Gastrocnemius medialis (tissue), 4 donors: ENCODE measurements around the gene PIBF1. TPM values are rescaled to one million over a fixed set of nuclear protein-coding genes. Genes with fewer than 3 reads are reported as not detected.
"Not testable (repeated sequence)": the region's sequence is repeated elsewhere in the genome, so short reads cannot be mapped to it uniquely, and the experiment has no call there.

Experiments used
- ATAC-seq, 2 donors: fragments of 150-250 bp; one replicate each; pipeline ENCODE4 v1.9.1; 2016
- DNase-seq, 2 donors: peaks; one replicate each; pipeline ENCODE4 v3.0.0-alpha.2; 2019
- H3K27ac ChIP-seq, 4 donors: fragments of 200-600 bp; sonication (generic); 1 replicate in 1 of 4; 2 replicates in 3 of 4; pipeline ENCODE4 v1.5.1; 2016 to 2018; ENCODE audit warnings: mild to moderate bottlenecking in 2 of 4, moderate library complexity in 1 of 4
- H3K27me3 ChIP-seq, 3 donors: fragments of 200-600 bp; sonication (generic) in 2 of 3; 1 replicate in 1 of 3; 2 replicates in 2 of 3; pipeline versions ENCODE4 v1.5.1 to v1.6.0; 2016 to 2019; ENCODE audit warnings: mild to moderate bottlenecking in 1 of 3, moderate library complexity in 1 of 3
- H3K36me3 ChIP-seq, 2 donors: fragments of 200-600 bp; sonication (generic) in 1 of 2; one replicate each; pipeline ENCODE4 v1.5.1; 2017 to 2018
- H3K4me1 ChIP-seq, 2 donors: fragments of 200-600 bp; sonication (generic) in 1 of 2; one replicate each; pipeline ENCODE4 v1.5.1; 2016 to 2017; ENCODE audit warnings: mild to moderate bottlenecking in 2 of 2
- H3K4me3 ChIP-seq, 4 donors: fragments of 200-600 bp; sonication (generic) in 3 of 4; 1 replicate in 1 of 4; 2 replicates in 3 of 4; pipeline ENCODE4 v1.5.1; 2016 to 2019; ENCODE audit warnings: mild to moderate bottlenecking in 2 of 4
- H3K9me3 ChIP-seq, 3 donors: fragments of 200-600 bp; sonication (generic) in 2 of 3; 1 replicate in 1 of 3; 2 replicates in 2 of 3; pipeline ENCODE4 v1.5.1; 2016 to 2019
- CTCF ChIP-seq, 5 experiments: fragments of 450-650 bp in 3 of 5; fragments of 200-600 bp in 2 of 5; sonication (generic) in 2 of 5; IDR thresholded peaks in 4 of 5; conservative IDR thresholded peaks in 1 of 5; 1 replicate in 4 of 5; 2 replicates in 1 of 5; pipeline ENCODE4 v1.5.1; 2016 to 2019; ENCODE audit warnings: antibody characterized with exemption in 5 of 5, mild to moderate bottlenecking in 3 of 5, moderate library complexity in 3 of 5
- POLR2A ChIP-seq, 2 donors: fragments of 450-650 bp; IDR thresholded peaks; one replicate each; pipeline ENCODE4 v1.6.1; 2017; ENCODE audit warnings: antibody characterized with exemption in 2 of 2, mild to moderate bottlenecking in 2 of 2, moderate library complexity in 2 of 2
- in situ Hi-C, 4 donors: fragments of 200-750 bp; cut with MboI; loops; one replicate each; pipeline versions ENCODE4 v1.15.0 to v1.8.0; 2017; ENCODE audit warnings: low sequenced_read_pairs in 4 of 4
- intact Hi-C: fragments of 100-400 bp; cut with DNase I; formaldehyde crosslinking; loops from one replicate; pipeline ENCODE4 v1.15.1; 2023; ENCODE audit warnings: low total_unique reads
- total RNA-seq, 4 donors: library from RNA; depleted of rRNA; stranded (reverse); fragments of >200 nt; gene quantifications; one replicate each; pipeline versions ENCODE4 v1.1.0 to v1.2.3, GENCODE V29; 2016

Gene PIBF1
- total RNA-seq, 4 donors from 2014 or later = 5.3 to 10.0 (median 7.4) TPM

- Histone ChIP-seq H3K27ac (no peak overlapping the region), H3K4me1 (no peaks in the 10 kb centered on the region), H3K4me3 (no peak overlapping the region), H3K27me3 (no peaks in the 10 kb centered on the region), H3K9me3 (no peaks in the 10 kb centered on the region), H3K36me3 (peaks cover 0 to 14% of the 10 kb centered on the region in 2 donors)
- ATAC-seq = no peak
- DNase-seq = no peak
- intact Hi-C loops (no loop called here), in situ Hi-C loops (no loop called here)
- no peak for TF ChIP-seq CTCF (IDR thresholded peaks at IDR 0.05 in 4 of 5, conservative IDR thresholded peaks at IDR 0.05 in 1 of 5)
- no peak for TF ChIP-seq POLR2A (IDR thresholded peaks at IDR 0.05)
These were observed 149.4 kb downstream of the PIBF1 start for GRCh38 chr13:72931311-72931710.

- no peak for ATAC-seq
- no peak for TF ChIP-seq POLR2A (IDR thresholded peaks at IDR 0.05)
- TF ChIP-seq CTCF (IDR thresholded peaks at IDR 0.05 in 4 of 5, conservative IDR thresholded peaks at IDR 0.05 in 1 of 5) = no peak
- in situ Hi-C loops (no loop called here), intact Hi-C loops (no loop called here)
- H3K9me3 ChIP-seq = no peaks in the 10 kb centered on the region
- H3K36me3 ChIP-seq = peaks cover 0 to 14% of the 10 kb centered on the region in 2 donors
- H3K4me1 ChIP-seq = no peaks in the 10 kb centered on the region
- no peaks in the 10 kb centered on the region for H3K27me3 ChIP-seq
- no peak overlapping the region for H3K27ac ChIP-seq
- DNase-seq = no peak
- H3K4me3 ChIP-seq = no peak overlapping the region
These were observed 150.3 kb downstream of the PIBF1 start for GRCh38 chr13:72932250-72932649.

DNA sequence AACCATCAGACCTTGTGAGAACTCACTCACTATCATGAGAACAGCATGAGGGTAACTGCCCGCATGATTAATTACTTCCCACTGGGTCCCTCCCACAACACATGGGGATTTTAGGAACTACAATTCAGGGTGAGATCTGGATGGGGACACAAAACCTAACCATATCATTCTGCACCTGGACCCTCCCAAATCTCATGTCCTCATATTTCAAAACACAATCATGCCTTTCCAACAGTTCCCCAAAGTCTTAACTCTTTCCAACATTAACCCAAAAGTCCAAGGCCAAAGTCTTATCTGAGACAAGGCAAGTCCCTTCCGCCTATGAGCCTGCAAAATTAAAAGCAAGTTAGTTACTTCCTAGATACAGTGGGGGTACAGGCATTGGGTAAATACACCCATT, 164.3 kb downstream of the PIBF1 start:
- H3K4me3 ChIP-seq, in situ Hi-C loops, ATAC-seq, H3K27me3 ChIP-seq, H3K27ac ChIP-seq, H3K4me1 ChIP-seq, intact Hi-C loops, H3K9me3 ChIP-seq, H3K36me3 ChIP-seq, DNase-seq: not testable (repeated sequence)

GRCh38 chr13:72952529-72953141, 170.7 kb downstream of the PIBF1 start:
- H3K9me3 ChIP-seq = no peaks in the 10 kb centered on the region
- DNase-seq (no peak), ATAC-seq (no peak)
- H3K4me1 ChIP-seq = no peaks in the 10 kb centered on the region
- in situ Hi-C loops = no loop called here
- intact Hi-C loops = no loop called here
- H3K27me3 ChIP-seq = no peaks in the 10 kb centered on the region
- H3K4me3 ChIP-seq = no peak overlapping the region
- H3K36me3 ChIP-seq = no peaks in the 10 kb centered on the region
- TF ChIP-seq CTCF (IDR thresholded peaks at IDR 0.05 in 4 of 5, conservative IDR thresholded peaks at IDR 0.05 in 1 of 5) (no peak), POLR2A (IDR thresholded peaks at IDR 0.05) (no peak)
- H3K27ac ChIP-seq = no peak overlapping the region

DNA sequence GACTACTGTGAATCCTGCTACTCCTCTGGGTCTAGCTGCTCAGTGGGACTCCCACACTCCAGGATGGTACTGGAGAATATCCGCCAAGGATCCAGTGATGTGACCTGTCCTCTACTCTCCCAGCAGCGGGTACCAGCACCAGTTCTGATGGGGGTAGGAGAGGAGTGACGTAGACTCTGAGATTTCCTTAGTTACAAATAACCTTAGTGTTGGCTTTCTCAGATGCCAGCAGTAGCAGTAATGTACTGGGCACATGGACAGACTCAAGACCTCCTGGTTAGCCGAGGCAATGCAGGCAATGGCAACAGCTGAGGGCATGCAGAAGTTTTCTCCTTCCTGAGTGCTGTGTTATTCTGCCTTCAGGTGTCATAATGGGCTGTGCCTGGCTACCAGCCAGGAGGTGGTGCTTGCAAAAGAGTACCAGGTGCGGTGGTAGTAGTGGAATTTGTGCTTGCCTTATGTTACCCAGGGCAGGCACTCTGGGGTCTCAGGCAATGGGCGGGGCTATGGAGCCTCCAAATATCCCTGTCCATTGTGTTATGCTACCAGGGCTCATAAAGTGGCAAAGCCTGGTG, 171.5 kb downstream of the PIBF1 start:
- Histone ChIP-seq H3K9me3 (no peaks in the 10 kb centered on the region), H3K36me3 (no peaks in the 10 kb centered on the region), H3K4me1 (no peaks in the 10 kb centered on the region), H3K27me3 (no peaks in the 10 kb centered on the region), H3K27ac (no peak overlapping the region), H3K4me3 (no peak overlapping the region)
- TF ChIP-seq CTCF (IDR thresholded peaks at IDR 0.05 in 4 of 5, conservative IDR thresholded peaks at IDR 0.05 in 1 of 5) = no peak
- TF ChIP-seq POLR2A (IDR thresholded peaks at IDR 0.05) = no peak
- in situ Hi-C loops = no loop called here
- DNase-seq (no peak), ATAC-seq (no peak)
- intact Hi-C loops = no loop called here
